ENCODE data around the gene ZNF624.

GRCh38 chr17:16593356-16594102, 60.1 kb downstream of the ZNF624 start:
- TF ChIP-seq CTCF (conservative IDR thresholded peaks at IDR 0.05) (no peak), EZH2 (IDR thresholded peaks at IDR 0.05; ENCODE audit: low read depth) (no peak)
